DMS153 treated with DMSO at 0.1 percent for 48 hours (cell line): ENCODE data around the gene BORCS6.
"Not testable (repeated sequence)": the region's sequence is repeated elsewhere in the genome, so short reads cannot be mapped to it uniquely, and the experiment has no call there.

Source experiments
- DNase-seq: peaks from one replicate; lab custom pipeline; 2025; ENCODE audit not compliant: unreplicated experiment; lab: John Stamatoyannopoulos, UW

Gene BORCS6

GRCh38 chr17:8189711-8190477 is at the start of gene BORCS6:
Gene BORCS6, minus strand, starts transcription at chr17:8190180. Its CDS starts 40 bp downstream, at chr17:8190140.
- DNase-seq: peak; percentile 71

GRCh38 chr17:8237886-8238285 is 47.9 kb upstream of the BORCS6 start:
- no peak for DNase-seq

GRCh38 chr17:8237175-8237574 is 47.2 kb upstream of the BORCS6 start:
- peak; percentile 9 for DNase-seq

- DNase-seq: no peak
Observed at GRCh38 chr17:8235676-8236075, 45.7 kb upstream of the BORCS6 start.

GRCh38 chr17:8234361-8235270 is 44.6 kb upstream of the BORCS6 start:
- no peak for DNase-seq

GRCh38 chr17:8231701-8232100 is 41.7 kb upstream of the BORCS6 start:
- DNase-seq: no peak

GRCh38 chr17:8227238-8227581 is 37.2 kb upstream of the BORCS6 start:
- no peak for DNase-seq

GRCh38 chr17:8226536-8227237 is 36.7 kb upstream of the BORCS6 start:
- no peak for DNase-seq

- no peak for DNase-seq
Observed at GRCh38 chr17:8225813-8226535, 36.0 kb upstream of the BORCS6 start.

GRCh38 chr17:8224891-8225812 is 35.2 kb upstream of the BORCS6 start:
- DNase-seq: no peak

GRCh38 chr17:8223356-8224126 is 33.6 kb upstream of the BORCS6 start:
- DNase-seq: no peak

- no peak for DNase-seq
Observed at GRCh38 chr17:8222630-8223355, 32.8 kb upstream of the BORCS6 start.

- no peak for DNase-seq
Observed at GRCh38 chr17:8222380-8222629, 32.3 kb upstream of the BORCS6 start.

GRCh38 chr17:8221663-8222379 is 31.8 kb upstream of the BORCS6 start:
- peak; percentile 58 for DNase-seq

GRCh38 chr17:8220783-8221662 is 31.0 kb upstream of the BORCS6 start:
- DNase-seq: peak; percentile 18

GRCh38 chr17:8214000-8214399 is 24.0 kb upstream of the BORCS6 start:
- DNase-seq: not testable (repeated sequence)
